Transverse colon (tissue), 4 donors: Measurements from ENCODE around the gene RHOU.

Experiments
- CTCF ChIP-seq, 5 experiments: fragments of 200-600 bp in 3 of 5; fragments of 450-650 bp in 2 of 5; sonication (generic) in 3 of 5; IDR thresholded peaks; 1 replicate in 2 of 5; 2 replicates in 3 of 5; pipeline ENCODE4 v1.5.1; 2016 to 2017; ENCODE audit warnings: antibody characterized with exemption in 5 of 5, inconsistent platforms in 3 of 5, mild to moderate bottlenecking in 2 of 5, moderate library complexity in 1 of 5
- POLR2AphosphoS5 ChIP-seq, 3 donors: sonication (generic); formaldehyde crosslinking; IDR thresholded peaks; one replicate each; pipeline ENCODE4 v1.6.1; 2016; ENCODE audit warnings: antibody characterized with exemption in 3 of 3

DNA sequence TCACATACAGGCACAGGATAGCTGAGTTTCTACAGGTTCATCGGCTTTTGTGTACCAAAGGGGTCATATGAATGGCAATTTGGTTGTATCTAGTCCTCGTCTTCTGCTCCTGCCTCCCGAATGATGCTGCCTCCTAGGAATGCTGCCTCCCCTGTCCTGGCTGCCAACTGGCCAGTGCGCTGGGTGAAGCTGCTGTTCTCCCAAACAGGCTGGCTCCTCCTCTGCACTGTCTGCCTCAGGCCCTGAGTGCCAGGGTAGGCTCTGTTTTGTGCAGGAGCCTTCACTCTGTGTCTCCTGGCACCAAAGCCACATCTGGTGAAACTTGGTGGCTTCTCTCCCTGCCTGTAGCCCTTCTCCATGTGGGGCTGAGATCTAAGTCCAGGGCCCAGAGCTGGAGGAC is 60.3 kb downstream of the RHOU start:
- TF ChIP-seq CTCF (IDR thresholded peaks at IDR 0.05) (no peak), POLR2AphosphoS5 (IDR thresholded peaks at IDR 0.05) (no peak)
